ENCODE results near the gene DYSF. TPM values are rescaled to one million over a fixed set of nuclear protein-coding genes. Genes with fewer than 3 reads are reported as not detected.

Gene DYSF
- total RNA-seq, 1 donor, result 0.81 TPM

GRCh38 chr2:71697106-71698004 lies 244.0 kb downstream of the DYSF start:
- no peak for DNase-seq (ENCODE audit: low read depth in 2 of 3, low spot score in 2 of 3)

- no peak for DNase-seq (ENCODE audit: low read depth in 2 of 3, low spot score in 2 of 3)
Measured at GRCh38 chr2:71699428-71699827, 246.1 kb downstream of the DYSF start.

- no peak for DNase-seq (ENCODE audit: low read depth in 2 of 3, low spot score in 2 of 3)
Measured at GRCh38 chr2:71700041-71700657, 246.8 kb downstream of the DYSF start.

- no peak for DNase-seq (ENCODE audit: low read depth in 2 of 3, low spot score in 2 of 3)
Measured at GRCh38 chr2:71700658-71701397, 247.5 kb downstream of the DYSF start.

- DNase-seq (ENCODE audit: low read depth in 2 of 3, low spot score in 2 of 3), result no peak
Measured at GRCh38 chr2:71702071-71702970, 249.0 kb downstream of the DYSF start.

GRCh38 chr2:71702971-71703898 lies 249.9 kb downstream of the DYSF start:
- DNase-seq (ENCODE audit: low read depth in 2 of 3, low spot score in 2 of 3), result no peak

GRCh38 chr2:71704131-71704561 lies 250.8 kb downstream of the DYSF start:
- DNase-seq (ENCODE audit: low read depth in 2 of 3, low spot score in 2 of 3), result no peak

- no peak for DNase-seq (ENCODE audit: low read depth in 2 of 3, low spot score in 2 of 3)
Measured at GRCh38 chr2:71704688-71705087, 251.3 kb downstream of the DYSF start.

GRCh38 chr2:71705171-71705960 lies 252.0 kb downstream of the DYSF start:
- DNase-seq (ENCODE audit: low read depth in 2 of 3, low spot score in 2 of 3), result no peak

GRCh38 chr2:71706121-71706520 lies 252.8 kb downstream of the DYSF start:
- no peak for DNase-seq (ENCODE audit: low read depth in 2 of 3, low spot score in 2 of 3)

- no peak for DNase-seq (ENCODE audit: low read depth in 2 of 3, low spot score in 2 of 3)
Measured at GRCh38 chr2:71706836-71707235, 253.5 kb downstream of the DYSF start.

- DNase-seq (ENCODE audit: low read depth in 2 of 3, low spot score in 2 of 3), result no peak
Measured at GRCh38 chr2:71710367-71711132, 257.2 kb downstream of the DYSF start.

GRCh38 chr2:71711133-71711855 lies 257.9 kb downstream of the DYSF start:
- DNase-seq (ENCODE audit: low read depth in 2 of 3, low spot score in 2 of 3), result no peak

- DNase-seq (ENCODE audit: low read depth in 2 of 3, low spot score in 2 of 3), result no peak
Measured at GRCh38 chr2:71712158-71712818, 258.9 kb downstream of the DYSF start.

- DNase-seq (ENCODE audit: low read depth in 2 of 3, low spot score in 2 of 3), result no peak
Measured at GRCh38 chr2:71713581-71714580, 260.5 kb downstream of the DYSF start.

Data from hematopoietic multipotent progenitor cell (in vitro differentiated cells).